ENCODE results near the gene HCN1.
"Not testable (repeated sequence)": the region's sequence is repeated elsewhere in the genome, so short reads cannot be mapped to it uniquely, and the experiment has no call there.

Gene HCN1

DNA sequence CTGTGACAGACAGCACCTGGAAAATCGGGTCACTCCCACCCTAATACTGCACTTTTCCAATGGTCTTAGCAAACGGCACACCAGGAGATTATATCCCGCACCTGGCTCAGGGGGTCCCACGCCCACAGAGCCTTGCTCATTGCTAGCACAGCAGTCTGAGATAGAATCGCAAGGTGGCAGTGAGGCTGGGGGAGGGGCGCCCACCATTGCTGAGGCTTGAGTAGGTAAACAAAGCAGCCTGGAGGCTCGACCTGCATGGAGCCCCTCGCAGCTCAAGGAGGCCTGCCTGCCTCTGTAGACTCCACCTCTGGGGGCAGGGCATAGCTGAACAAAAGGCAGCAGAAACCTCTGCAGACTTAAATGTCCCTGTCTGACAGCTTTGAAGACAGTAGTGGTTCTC lies 383.6 kb downstream of the HCN1 start:
- DNase-seq (ENCODE audit: low read depth in 2 of 3, low spot score in 2 of 3) = not testable (repeated sequence)

DNA sequence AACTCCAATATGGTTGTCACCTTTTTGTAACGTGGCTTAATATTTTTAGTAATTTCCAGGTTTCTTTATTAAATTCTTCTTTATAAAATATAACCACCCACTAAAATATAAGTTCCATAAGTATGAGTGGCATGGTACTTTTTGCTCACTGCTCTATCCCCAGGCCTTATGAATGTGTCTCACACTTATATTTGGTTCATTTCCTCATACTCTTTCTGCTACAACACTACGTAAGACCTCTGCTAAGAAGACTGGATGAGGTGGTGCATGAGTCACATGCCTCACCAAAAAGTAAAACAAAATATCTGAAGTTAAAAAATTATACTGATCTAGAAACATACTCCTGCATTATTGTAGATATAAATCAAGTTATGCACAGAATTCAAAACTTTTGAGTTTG lies 400.9 kb downstream of the HCN1 start:
- no peak for DNase-seq (ENCODE audit: low read depth in 2 of 3, low spot score in 2 of 3)

DNA sequence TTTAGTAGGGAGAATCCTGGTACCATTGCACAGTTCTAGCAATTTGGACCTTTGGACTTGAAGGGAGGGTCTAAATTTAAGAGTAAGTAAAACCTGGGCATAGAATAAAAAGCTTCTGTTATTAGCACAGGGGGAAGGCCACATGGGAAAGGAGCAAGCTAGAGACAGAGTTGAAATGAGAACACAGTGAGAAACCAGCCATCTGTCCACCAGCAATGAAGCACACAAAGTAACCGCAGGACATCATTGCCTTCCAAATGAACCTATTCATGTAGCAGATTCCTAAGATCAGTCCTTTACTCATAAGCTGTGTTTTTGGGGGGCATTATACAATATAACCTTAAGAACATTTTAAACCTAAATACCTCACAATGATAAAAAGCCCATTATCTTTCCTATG lies 407.4 kb downstream of the HCN1 start:
- no peak for DNase-seq (ENCODE audit: low read depth in 2 of 3, low spot score in 2 of 3)

DNA sequence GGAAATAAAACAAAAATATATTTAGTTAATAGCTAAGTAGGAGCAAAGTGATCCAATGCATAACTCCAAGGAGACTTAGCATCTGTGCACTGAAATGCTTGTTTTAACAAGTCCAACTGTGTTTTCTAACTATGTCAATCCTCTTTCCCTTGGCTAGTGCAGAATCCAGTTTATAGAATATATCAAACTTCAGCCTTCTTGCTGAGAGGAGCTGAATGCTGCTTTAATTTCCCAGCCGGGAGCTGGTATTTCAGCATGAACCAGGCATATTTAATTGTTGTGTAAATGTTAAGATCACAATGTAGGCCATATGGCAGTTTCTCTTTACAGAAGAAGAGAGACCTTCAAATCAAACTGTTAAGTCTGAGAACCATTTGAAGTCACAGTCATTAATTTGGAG lies 411.7 kb downstream of the HCN1 start:
- DNase-seq (ENCODE audit: low read depth in 2 of 3, low spot score in 2 of 3) = no peak

DNA sequence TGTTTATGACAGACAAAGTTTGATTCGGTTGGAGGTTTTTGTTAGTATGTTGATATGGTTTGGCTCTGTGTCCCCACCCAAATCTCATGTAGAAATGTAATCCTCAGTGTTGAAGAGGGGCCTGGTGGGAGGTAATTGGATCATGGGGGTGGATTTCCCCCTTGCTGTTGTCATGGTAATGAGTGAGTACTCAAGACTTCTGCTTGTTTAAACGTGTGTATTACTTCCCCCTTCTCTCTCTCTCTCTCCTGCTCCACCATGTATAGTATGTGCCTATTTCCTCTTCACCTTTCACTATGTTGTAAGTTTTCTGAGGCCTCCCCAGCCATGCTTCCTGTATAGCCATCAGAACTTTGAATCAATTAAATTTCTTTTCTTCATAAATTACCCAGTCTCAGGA lies 415.1 kb downstream of the HCN1 start:
- DNase-seq (ENCODE audit: low read depth in 2 of 3, low spot score in 2 of 3) = no peak

DNA sequence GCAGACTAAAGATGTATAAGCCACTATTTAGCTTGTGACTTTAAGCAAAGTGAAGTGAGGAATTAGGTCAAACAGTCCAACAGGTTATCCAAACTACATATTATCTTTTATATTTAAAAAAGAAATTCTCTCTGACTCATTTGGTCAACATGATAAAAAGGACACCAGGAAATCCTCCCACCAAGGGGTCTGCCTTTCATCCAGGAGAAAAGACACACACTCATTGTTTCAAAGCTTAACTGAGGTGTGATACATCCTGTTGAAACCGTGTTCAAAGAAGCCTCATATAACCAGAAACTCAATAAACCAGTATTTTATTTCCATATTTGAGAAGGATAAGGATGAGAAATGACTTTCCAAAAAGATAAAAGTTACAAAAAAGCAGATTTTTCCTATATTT lies 417.1 kb downstream of the HCN1 start:
- no peak for DNase-seq (ENCODE audit: low read depth in 2 of 3, low spot score in 2 of 3)

DNA sequence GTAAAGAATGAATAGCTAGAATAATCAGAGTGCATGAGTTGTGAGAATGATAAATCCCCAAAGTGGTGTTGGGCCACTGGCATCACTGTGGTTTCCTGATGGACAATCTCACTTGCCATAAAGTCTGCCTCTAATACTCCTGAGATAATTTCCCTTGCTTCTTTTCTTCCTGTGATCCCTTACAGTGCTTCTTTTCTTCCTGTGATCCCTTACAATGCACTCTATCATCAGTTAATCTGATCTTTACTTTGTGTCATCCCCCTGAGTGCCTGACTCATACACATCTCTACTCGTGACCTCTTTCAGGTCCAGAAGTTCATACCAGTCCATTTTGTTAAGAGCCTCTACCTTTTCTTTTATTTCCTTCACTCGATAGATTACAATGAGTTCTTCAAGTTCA lies 418.3 kb downstream of the HCN1 start:
- DNase-seq (ENCODE audit: low read depth in 2 of 3, low spot score in 2 of 3) = no peak

DNA sequence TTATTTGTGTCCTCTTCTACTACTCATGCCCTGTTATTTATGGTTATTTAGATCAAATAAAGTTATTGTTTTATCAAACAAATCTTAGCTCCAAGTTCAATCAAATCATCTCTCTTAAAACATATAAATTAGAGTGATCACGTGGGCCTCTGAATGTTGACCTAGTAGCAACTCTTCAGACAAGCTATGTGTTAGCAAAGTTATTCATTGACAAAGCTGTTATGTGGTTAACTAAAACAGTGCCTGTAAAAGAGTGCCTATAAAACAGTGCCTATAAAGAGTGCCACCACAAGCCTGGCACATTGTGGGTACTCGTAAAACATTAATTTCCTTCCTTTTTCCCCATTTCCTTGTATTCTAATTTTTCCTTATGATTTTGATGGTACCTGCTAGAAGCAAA lies 421.9 kb downstream of the HCN1 start:
- no peak for DNase-seq (ENCODE audit: low read depth in 2 of 3, low spot score in 2 of 3)

DNA sequence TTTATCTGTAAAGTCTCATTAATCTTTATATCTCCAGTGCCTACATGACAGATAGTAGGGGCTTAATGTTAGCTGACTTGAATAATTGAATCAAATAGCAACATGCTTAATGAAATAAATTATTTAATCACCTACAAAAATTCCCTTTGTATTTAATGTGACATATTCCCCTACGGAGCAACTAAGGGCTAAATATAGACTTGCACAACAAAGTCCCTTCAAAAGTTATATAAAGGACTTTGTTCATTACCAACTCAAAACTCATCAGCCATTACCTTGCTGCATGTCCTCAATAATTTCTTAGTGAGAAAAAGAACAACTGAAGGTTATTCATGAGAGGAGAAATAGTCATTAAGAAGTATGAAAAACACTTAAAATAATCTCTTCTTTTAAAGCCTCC lies 424.6 kb downstream of the HCN1 start:
- no peak for DNase-seq (ENCODE audit: low read depth in 2 of 3, low spot score in 2 of 3)

DNA sequence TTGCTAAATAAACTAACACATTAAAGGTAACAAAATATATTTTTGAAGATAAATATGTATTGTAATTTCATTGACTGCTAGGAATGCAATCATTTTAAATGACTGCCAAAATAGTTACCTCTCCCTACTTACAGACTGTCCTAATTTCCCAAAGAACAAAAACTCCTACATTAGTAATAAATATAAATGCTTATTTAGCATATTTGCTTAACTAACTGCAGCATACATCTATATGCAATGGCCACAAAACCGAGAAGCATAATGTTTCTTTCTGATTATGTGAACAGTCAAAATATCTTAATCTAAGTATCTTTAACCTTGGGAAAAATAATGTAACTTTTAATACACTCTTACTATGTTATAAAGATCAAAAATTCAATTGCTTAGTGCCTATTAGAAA lies 431.7 kb downstream of the HCN1 start:
- no peak for DNase-seq (ENCODE audit: low read depth in 2 of 3, low spot score in 2 of 3)

DNA sequence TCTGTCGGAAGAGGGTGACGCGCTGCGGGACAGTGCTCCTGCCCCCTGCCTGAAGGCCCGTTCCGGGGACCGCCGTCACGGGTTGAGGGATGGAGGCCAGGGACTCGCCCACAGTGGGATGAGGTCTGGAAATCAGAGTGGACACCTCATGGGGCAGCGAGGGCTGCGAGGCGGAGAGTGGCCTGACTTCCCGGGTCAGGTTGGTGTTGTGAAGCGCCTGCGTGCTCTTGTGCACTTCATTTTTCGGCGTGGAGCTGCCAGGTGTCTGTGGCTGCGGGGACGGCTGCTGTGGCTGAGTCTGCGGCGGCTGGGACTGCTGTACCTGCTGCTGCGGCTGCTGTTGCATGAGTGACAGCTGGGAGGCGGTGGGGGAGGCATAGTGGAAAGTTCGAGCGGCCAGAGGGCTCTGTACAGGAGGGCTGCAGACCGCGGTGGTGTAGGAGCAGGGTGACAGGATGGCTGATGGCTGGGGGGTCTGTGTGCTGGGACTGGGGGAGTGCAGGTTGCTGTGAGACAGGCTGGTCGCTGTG lies 434.1 kb downstream of the HCN1 start:
- DNase-seq (ENCODE audit: low read depth in 2 of 3, low spot score in 2 of 3) = no peak

DNA sequence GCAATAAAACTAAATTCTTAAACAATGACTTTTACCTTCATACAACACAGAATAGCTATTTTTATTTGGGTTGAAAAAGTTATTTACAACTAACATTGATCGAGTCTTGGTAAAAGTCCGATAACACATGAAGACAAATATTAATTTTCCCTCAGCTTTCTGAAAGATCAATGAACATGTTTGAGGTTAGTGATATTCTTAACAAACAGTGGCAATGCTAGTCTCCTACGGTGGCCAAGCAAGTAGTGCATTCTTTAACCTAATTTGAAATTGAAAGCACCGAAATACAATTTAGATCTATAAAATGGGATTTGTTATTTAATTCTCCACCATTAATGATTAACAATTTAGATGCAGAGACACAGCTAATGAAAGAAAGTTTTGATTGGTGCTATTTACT lies 435.1 kb downstream of the HCN1 start:
- DNase-seq (ENCODE audit: low read depth in 2 of 3, low spot score in 2 of 3) = no peak

DNA sequence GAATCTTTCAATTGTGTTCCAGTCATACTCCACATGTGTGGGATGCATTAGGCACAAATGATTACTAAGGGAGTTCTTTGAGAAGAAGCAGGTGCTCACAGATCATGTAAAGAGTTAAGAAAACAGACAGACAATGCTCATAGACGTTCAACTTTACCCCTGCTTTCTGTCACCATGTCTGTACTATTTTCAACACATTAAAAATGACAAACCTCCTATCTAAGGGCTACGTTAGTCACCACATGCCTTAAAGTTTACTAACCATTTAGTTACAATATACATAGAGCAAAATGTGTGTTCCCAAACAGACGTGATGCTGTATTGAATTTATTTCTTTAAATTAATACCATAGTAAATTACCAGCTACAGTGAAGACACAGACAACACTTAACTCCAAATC lies 435.9 kb downstream of the HCN1 start:
- no peak for DNase-seq (ENCODE audit: low read depth in 2 of 3, low spot score in 2 of 3)

DNA sequence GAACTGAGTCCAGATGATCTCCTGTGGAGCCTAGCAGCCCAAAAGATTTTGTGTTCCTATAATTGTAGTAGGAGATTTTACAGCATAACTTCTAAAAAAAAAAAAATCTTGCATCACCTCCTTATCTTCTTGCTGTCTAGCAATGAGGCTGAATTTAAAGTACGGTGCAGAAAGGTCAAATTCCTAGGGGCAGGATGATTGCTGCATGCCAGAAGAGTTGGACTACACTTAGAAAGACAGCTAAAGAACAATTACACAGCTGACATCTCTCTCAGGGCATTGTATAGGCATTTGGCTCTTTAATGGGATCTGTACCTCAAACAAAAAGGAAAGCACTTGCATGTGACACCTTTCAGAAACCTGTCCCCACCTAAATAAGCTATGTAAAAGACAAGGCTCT lies 443.2 kb downstream of the HCN1 start:
- DNase-seq (ENCODE audit: low read depth in 2 of 3, low spot score in 2 of 3) = no peak

DNA sequence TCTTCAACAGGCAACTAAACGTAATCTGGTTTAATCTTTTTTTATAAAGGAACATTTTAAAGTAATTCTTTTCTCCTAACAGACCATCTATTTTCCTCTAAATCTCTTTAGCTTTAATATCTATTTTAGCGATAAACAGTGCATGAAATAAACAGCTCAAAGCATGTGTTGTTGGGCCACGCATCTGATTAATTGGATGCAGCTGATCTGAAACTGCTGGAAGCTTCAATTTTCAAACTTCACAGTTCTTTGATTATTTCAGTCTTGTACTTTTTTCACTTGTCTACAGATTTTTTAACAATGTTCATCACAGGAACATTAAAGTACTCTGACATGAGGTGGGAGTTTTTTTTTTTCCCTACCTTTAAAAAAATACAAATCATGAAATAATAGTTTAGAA lies 443.6 kb downstream of the HCN1 start:
- DNase-seq (ENCODE audit: low read depth in 2 of 3, low spot score in 2 of 3) = no peak

DNA sequence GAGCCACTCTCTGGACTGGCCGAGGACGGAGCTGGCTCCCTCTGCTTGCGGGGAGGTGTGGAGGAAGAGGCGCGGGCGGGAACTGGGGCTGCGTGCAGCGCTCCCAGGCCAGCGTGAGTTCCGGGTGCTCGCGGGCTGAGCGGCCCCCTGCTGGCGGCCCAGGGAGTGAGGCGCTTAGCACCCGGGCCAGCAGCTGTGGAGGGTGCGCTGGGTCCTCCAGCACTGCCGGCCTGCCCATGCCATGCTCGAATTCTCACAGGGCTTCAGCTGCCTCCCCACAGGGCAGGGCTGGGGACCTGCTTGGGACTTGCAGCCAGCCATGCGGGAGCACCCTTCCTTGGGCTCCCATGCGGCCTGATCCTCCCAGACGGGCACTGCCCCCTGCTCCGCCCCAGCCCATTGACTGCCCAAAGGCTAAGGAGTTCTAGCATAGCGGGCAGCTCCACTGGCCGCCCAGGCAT lies 470.6 kb downstream of the HCN1 start:
- no peak for DNase-seq (ENCODE audit: low read depth in 2 of 3, low spot score in 2 of 3)

DNA sequence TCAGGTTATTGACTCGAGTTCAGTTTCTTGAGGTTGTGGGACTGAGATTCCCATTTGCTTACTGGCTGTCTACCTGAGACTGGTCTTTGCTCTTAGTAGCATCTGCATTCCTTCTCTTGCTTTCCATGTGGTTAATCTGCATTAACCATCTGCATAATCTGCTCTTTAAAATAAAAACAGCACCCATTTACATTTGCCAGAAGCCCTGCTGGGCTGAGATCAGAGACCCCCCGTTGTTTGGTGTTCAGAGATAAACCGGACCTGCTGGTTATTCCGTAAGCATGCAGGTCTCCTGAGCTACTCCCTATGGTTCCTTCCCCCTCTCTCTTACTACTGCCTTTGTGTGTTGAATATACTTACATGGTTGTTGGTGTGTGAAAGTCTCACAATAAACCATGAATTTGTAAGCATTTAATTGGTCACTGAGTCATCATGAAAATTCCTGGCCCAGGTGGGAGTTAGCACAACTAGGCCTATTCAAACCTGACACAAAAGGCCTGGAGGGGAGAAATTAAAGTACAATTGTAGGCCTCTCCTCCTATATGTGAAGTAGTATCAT lies 490.7 kb downstream of the HCN1 start:
- no peak for DNase-seq (ENCODE audit: low read depth in 2 of 3, low spot score in 2 of 3)
